OCI-LY1 (cell line): ENCODE results near the gene KLK14.

Experiments
- H2AFZ ChIP-seq: fragments of 200-600 bp; sonication (generic), shearing (Covaris generic); 2 replicates; pipeline ENCODE4 v1.6.0; 2014; ENCODE audit warnings: antibody characterized with exemption, mild to moderate bottlenecking, low read length
- H3F3A ChIP-seq: fragments of 200-600 bp; sonication (generic), shearing (Covaris generic); 2 replicates; pipeline ENCODE4 v1.6.0; 2014; ENCODE audit warnings: mild to moderate bottlenecking, antibody characterized with exemption, low read length, moderate library complexity; ENCODE audit not compliant: insufficient read depth
- H3K27ac ChIP-seq: fragments of 200-600 bp; sonication (generic); 2 replicates; pipeline ENCODE4 v1.5.1; 2014; ENCODE audit warnings: low read length, mixed run types, mild to moderate bottlenecking, low read depth; ENCODE audit not compliant: poor library complexity, severe bottlenecking
- H3K27me3 ChIP-seq: fragments of 200-600 bp; sonication (generic); 2 replicates; pipeline ENCODE4 v1.6.0; 2014; ENCODE audit warnings: antibody characterized with exemption, mild to moderate bottlenecking, low read length, moderate library complexity; ENCODE audit not compliant: insufficient read depth
- H3K36me3 ChIP-seq: fragments of 200-600 bp; sonication (generic); 2 replicates; pipeline ENCODE4 v1.6.1; 2014; ENCODE audit warnings: mild to moderate bottlenecking, antibody characterized with exemption, low read length, moderate library complexity, mixed read lengths; ENCODE audit not compliant: insufficient read depth
- H3K4me1 ChIP-seq: fragments of 200-600 bp; sonication (generic); 2 replicates; pipeline ENCODE4 v1.5.1; 2014; ENCODE audit warnings: mild to moderate bottlenecking, low read length, moderate library complexity; ENCODE audit not compliant: insufficient read depth, severe bottlenecking
- H3K4me2 ChIP-seq: fragments of 200-600 bp; sonication (generic), shearing (Covaris generic); 2 replicates; pipeline ENCODE4 v1.6.1; 2014; ENCODE audit warnings: low read length
- H3K4me3 ChIP-seq: fragments of 200-600 bp; sonication (generic); 2 replicates; pipeline ENCODE4 v1.5.1; 2014; ENCODE audit warnings: low read length, low read depth, mild to moderate bottlenecking, mixed read lengths; ENCODE audit not compliant: poor library complexity, severe bottlenecking
- H3K79me2 ChIP-seq: fragments of 200-600 bp; shearing (Covaris generic); 2 replicates; pipeline ENCODE4 v1.6.1; 2016; ENCODE audit warnings: mixed run types, low read length, mixed read lengths; ENCODE audit not compliant: insufficient read depth
- H3K9ac ChIP-seq: fragments of 200-600 bp; sonication (generic), shearing (Covaris generic); 2 replicates; pipeline ENCODE4 v1.6.1; 2014; ENCODE audit warnings: mild to moderate bottlenecking, low read length, mixed read lengths
- H3K9me2 ChIP-seq: fragments of 200-600 bp; sonication (generic), shearing (Covaris generic); 2 replicates; pipeline ENCODE4 v1.6.1; 2014; ENCODE audit warnings: low read depth, mild to moderate bottlenecking, low read length, mixed read lengths
- H3K9me3 ChIP-seq: fragments of 200-600 bp; shearing (Covaris generic); 2 replicates; pipeline ENCODE4 v1.6.1; 2014; ENCODE audit warnings: low read length, mixed read lengths
- H4K20me1 ChIP-seq: fragments of 200-600 bp; sonication (generic), shearing (Covaris generic); 2 replicates; pipeline ENCODE4 v1.6.0; 2016; ENCODE audit warnings: mild to moderate bottlenecking, low read length; ENCODE audit not compliant: insufficient read depth
- EZH2 ChIP-seq: fragments of 200-600 bp; sonication (generic), shearing (Covaris generic); IDR thresholded peaks from 2 replicates; pipeline ENCODE4 v1.8.0; 2017; ENCODE audit warnings: borderline replicate concordance, mixed run types, mild to moderate bottlenecking, antibody characterized with exemption, low read length, moderate library complexity, mixed read lengths
- TF ChIP-seq, protein P1 (sequence below): fragments of 200-600 bp; sonication (generic), shearing (Covaris generic); IDR thresholded peaks from 2 replicates; pipeline ENCODE4 v1.5.1; 2017; ENCODE audit warnings: mild to moderate bottlenecking, antibody characterized with exemption, low read length, moderate library complexity, mixed read lengths

Gene KLK14

DNA sequence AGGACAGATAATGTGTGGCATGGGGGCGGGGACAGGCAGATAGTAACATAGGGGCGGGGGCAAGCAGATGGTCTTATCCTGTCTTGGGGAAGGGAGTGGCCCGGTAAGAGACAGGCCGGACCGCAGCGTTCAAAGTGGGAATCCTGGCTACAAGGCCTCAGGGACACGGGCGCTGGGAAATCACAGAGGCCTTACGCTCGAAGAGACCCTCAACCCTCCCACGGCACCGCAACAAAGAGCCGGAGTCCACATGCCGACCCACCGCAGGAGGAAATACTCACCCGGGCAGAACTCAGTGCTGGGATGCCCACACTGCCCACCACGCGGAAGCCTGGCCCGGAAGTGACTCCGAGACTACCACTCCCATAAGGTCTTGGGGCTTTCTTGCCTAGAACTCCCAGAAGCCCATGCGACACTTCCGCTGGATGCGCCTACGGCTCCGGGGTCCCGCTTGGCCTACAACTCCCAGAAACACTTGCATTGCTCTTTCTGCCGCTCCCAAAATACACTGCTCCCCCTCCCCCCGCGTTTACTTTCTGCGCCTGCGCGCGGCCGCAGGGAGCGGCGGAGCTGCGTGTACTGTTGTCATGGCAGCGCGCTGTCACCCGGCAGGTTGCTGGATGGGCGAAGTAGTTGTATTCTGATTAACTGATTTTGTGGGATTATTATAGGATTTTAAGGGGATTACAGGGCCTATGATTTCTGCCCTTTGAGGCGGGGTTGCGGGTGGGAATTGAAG is 25.5 kb upstream of the KLK14 start, which contains the start of gene CTU1:
Gene CTU1 (minus strand): TSS at position 344 of the 739 bp plus-strand sequence. CDS start 3,840 bp downstream, outside the sequence.
- H3K4me2 ChIP-seq, result peak within 1 kb of the TSS; percentile 90
- peak within 1 kb of the TSS; percentile 69; the same call in 1 of the 2 replicates for H2AFZ ChIP-seq
- no peaks in the 10 kb centered on the region for H3F3A ChIP-seq
- peak within 1 kb of the TSS; percentile 81 for H3K9ac ChIP-seq
- TF ChIP-seq EZH2, result no peak
- TF ChIP-seq, protein P1, sequence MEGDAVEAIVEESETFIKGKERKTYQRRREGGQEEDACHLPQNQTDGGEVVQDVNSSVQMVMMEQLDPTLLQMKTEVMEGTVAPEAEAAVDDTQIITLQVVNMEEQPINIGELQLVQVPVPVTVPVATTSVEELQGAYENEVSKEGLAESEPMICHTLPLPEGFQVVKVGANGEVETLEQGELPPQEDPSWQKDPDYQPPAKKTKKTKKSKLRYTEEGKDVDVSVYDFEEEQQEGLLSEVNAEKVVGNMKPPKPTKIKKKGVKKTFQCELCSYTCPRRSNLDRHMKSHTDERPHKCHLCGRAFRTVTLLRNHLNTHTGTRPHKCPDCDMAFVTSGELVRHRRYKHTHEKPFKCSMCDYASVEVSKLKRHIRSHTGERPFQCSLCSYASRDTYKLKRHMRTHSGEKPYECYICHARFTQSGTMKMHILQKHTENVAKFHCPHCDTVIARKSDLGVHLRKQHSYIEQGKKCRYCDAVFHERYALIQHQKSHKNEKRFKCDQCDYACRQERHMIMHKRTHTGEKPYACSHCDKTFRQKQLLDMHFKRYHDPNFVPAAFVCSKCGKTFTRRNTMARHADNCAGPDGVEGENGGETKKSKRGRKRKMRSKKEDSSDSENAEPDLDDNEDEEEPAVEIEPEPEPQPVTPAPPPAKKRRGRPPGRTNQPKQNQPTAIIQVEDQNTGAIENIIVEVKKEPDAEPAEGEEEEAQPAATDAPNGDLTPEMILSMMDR, result no peak
- H3K27me3 ChIP-seq, result no peaks in the 10 kb centered on the region
- H3K9me2 ChIP-seq, result no peaks in the 10 kb centered on the region
- H4K20me1 ChIP-seq, result no peaks in the 10 kb centered on the region
- no peak within 1 kb of the TSS for H3K27ac ChIP-seq
- H3K4me1 ChIP-seq, result peaks cover 14% of the 10 kb centered on the region
- no peaks in the 10 kb centered on the region for H3K79me2 ChIP-seq
- H3K36me3 ChIP-seq, result 0 out of 2 replicates have a peak, but pooled peaks cover 6% of the 10 kb centered on the region
- H3K9me3 ChIP-seq, result no peaks in the 10 kb centered on the region
- peak within 1 kb of the TSS; percentile 84 for H3K4me3 ChIP-seq

DNA sequence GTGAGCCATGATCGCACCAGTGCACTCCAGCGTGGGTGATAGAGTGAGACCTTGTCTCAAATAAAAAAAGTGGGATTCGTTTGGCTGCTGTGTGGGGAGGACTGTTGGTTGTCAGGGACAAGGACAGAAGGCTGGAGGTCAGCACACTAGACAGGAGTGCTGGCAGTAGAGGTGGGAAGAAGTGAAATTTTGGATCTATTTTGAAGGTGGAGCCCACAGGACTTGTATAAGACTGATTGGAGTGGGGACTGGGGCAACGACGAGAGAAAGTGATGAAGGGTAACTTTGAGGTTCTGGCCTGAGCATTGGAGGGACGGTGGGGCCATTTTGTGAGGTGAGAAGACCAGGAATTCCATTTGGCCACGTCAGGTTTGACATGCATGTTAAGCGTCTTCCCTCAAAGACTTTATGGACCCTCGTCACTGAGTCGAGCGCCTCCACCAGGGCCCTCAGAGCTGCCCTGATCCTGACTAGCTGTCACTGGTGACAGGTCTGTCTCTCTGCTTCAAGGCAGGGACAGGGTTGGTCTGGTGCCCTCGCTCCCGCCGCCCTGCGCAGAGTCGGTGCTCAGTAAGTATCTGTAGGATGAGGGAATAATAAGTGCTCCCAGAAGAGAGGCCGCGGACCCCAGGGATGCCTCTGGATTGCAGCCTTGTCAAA is 24.8 kb upstream of the KLK14 start:
- H3K4me1 ChIP-seq, result peaks cover 14% of the 10 kb centered on the region
- H3K36me3 ChIP-seq, result peaks cover 13% of the 10 kb centered on the region; the same call in 1 of the 2 replicates
- no peaks in the 10 kb centered on the region for H4K20me1 ChIP-seq
- H3K4me2 ChIP-seq, result peak overlapping the region; percentile 90
- H3K79me2 ChIP-seq, result no peaks in the 10 kb centered on the region
- H2AFZ ChIP-seq, result no peak overlapping the region
- H3F3A ChIP-seq, result no peaks in the 10 kb centered on the region
- H3K9me3 ChIP-seq, result no peaks in the 10 kb centered on the region
- no peaks in the 10 kb centered on the region for H3K9me2 ChIP-seq
- H3K4me3 ChIP-seq, result peak overlapping the region; percentile 84
- H3K27me3 ChIP-seq, result no peaks in the 10 kb centered on the region
- no peak for TF ChIP-seq EZH2
- TF ChIP-seq, protein P1, result peak; percentile 41; the same call in 1 of the 2 replicates
- no peak overlapping the region for H3K27ac ChIP-seq
- H3K9ac ChIP-seq, result peak overlapping the region; percentile 81

DNA sequence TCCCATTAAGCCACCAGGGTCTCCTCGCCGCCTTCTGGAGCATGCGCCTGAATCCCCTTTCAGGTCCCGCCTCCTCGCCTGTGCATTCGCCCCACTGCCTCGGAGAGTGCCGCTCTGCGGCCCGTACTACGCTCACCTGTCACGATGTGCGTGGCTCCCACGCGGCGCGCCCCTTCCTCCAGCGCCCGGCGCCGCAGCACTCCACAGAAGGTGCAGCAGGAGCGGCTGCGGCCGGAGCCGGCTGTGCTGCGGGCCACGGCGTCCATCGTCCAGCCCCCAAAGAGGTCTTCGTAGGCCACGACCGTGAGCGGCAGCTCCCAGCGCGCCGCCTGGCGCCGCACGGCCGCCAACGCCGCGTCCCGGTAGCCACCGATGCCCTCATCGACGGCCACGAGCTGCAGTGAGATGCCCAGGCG is 21.2 kb upstream of the KLK14 start:
- Histone ChIP-seq H3F3A (no peaks in the 10 kb centered on the region), H3K27me3 (no peaks in the 10 kb centered on the region), H3K9me2 (no peaks in the 10 kb centered on the region), H3K36me3 (peaks cover 35% of the 10 kb centered on the region; the same call in 1 of the 2 replicates), H4K20me1 (no peaks in the 10 kb centered on the region), H2AFZ (no peak overlapping the region), H3K79me2 (no peaks in the 10 kb centered on the region), H3K4me2 (no peak overlapping the region), H3K4me1 (peaks cover 12% of the 10 kb centered on the region), H3K9ac (no peak overlapping the region), H3K27ac (no peak overlapping the region), H3K9me3 (no peaks in the 10 kb centered on the region), H3K4me3 (no peak overlapping the region)
- TF ChIP-seq, protein P1, result no peak
- no peak for TF ChIP-seq EZH2
